Stimulated activated CD4-positive, alpha-beta T cell treated with anti-CD3 and anti-CD28 coated beads, TNF-alpha, amount 100 ng/mL, for 1 hour (primary cell): ENCODE data around the gene TMEM9B.
A peak's percentile ranks its signal among the peaks of the same experiment; 100 is the strongest.
"Not testable (repeated sequence)": the region's sequence is repeated elsewhere in the genome, so short reads cannot be mapped to it uniquely, and the experiment has no call there.

Experiments
- DNase-seq, 3 donors: peaks; one replicate each; pipeline ENCODE4 v3.0.0-alpha.2; 2020; ENCODE audit warnings: low read depth in 3 of 3, low spot score in 1 of 3

TMEM9B gene

GRCh38 chr11:8964324-8965320, at the start of gene TMEM9B:
TMEM9B (minus strand) TSS chr11:8964442; CDS start chr11:8964313, 129 bp downstream.
- DNase-seq: peak; percentile 24 to 63 (median 37)

DNA sequence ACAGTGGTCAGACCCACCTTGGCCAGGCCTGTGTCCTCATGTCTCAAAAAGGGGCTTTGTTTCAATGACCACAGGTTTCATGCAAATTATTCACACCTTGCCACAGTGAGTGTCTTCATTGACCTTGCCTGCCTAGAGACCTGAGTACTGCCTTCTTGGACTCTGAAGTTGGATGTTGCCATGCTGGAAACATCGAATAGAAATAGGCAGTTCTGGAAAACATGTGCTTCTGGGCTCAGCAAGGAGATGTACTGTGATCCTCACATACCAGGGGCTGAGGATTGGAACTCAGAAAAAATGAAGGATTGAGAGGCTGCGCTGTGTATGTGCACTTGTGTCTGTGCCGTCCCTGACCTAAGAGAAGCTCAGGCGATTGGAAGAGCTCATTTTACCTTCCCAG, 49.1 kb upstream of the TMEM9B start:
- DNase-seq: no peak

GRCh38 chr11:9009538-9009937, 45.3 kb upstream of the TMEM9B start:
- DNase-seq: not testable (repeated sequence)

DNA sequence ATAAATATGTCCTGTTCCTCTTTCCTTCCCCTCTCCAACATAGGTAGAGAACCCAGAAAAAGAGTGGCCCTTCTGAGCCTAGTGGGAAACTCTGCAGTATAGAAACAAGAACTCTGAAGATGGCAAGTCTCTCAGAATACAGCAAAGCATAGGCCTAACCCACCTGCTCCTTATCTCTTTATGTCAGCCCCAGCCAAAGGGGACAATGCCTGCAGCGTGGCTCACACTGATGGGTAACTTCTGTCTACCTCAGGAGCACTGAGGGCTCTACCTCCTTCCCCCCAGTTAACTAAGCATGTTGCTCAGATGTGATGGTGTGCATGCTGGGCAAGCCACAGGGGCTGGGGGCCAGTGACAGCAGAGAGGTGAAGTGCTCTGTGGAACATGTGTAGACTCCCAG, 44.4 kb upstream of the TMEM9B start:
- DNase-seq: no peak

DNA sequence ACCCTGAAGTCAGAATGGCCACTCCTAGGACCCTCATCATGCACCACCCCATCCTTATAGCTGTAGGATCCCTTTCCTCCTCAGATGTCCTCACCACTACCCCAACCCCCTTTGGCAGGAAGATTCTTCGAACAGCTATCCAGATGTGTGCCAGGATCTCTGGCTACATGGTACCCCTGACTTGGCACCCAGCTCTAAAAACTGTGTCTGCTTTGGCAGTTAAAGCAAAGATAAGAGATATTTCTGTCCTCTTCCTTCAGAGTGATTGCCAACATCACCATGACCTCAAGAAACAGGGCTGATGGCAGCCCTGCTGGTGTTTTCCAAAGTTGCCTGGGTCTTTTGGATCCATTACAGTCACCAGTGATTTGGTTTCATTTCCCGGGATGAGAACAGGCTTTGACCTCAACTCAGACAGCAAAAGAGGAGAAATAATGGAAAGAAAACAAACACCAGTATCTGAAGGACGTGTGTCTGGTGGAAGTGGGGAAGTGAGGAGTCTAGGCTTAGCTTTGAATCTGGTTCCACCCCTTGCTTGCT, 43.8 kb upstream of the TMEM9B start:
- no peak for DNase-seq

- no peak for DNase-seq
Measured at GRCh38 chr11:9005087-9005486, 40.8 kb upstream of the TMEM9B start.

DNA sequence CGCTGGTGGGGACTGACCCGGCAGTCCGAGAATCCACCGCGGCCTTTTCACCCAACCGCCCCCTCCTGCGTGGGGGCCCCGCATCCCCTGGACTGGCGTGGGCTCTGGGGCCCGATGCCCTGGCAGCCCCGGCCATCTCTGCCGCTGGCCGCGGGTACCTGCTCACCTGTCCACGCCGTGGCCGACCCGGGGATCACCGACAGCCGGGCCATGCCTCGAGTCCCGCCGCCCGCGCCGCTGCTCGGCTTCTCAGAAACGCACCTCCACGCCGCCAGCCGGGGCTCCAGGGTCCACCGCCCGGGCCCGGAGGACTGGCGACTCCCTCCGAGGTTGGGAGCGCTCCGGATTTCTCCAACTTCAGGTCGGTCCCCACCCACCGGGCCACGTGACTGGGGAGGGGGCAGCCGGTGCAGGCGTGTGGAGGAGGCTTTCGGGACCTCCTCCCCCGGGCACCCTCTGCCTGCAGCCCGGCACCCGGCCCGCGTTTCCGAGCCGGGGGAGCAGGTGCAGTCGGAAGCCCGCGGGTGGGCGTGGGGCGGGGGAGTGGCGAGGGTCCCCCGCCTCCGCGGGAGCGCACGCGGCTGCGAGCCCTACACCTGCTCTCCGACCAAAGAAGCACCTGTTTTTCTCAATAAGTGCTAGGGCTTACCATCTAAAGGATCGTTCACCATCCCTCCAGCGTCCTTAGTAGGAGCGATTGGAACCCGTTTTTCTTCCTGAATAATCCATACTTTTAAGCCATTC, 40.1 kb upstream of the TMEM9B start:
- peak in 1 of 3 donors; percentile 8 for DNase-seq

- peak; percentile 47 to 58 (median 57) for DNase-seq
Measured at GRCh38 chr11:9003573-9004182, 39.4 kb upstream of the TMEM9B start, which contains the start of gene NRIP3. NRIP3 (minus strand) TSS chr11:9004001; CDS start chr11:9003935, 66 bp downstream.

DNA sequence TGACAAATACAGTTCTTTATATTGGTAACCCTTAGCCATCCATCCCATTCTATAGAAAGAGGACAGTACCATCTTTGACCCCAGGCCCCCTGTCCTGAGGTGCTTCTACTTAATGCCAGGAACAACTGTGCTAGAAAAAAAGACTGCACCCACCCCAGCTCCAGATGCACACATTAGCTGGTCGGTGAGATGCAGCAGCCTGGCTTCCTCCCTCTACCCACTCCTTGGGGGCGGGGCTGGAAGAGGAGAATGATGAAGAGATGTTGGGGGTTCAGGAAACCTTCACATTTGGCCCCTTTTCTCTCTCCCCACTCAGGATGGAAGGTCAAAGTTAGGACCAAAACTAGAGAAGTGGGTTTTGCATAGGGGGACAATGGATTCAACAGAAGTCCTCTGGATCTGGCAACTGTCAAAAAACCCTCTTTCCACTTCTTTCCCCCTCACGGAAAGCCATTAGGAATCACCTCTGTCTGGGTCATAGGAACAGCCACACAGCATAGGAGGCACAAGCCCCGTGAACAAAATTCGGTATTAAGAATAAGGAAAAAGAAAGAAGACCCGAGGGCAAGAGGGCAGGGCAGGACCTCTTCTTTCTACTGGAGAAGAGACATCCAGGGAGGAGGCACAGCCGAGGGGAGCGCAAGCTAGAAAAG, 38.8 kb upstream of the TMEM9B start:
- no peak for DNase-seq

DNA sequence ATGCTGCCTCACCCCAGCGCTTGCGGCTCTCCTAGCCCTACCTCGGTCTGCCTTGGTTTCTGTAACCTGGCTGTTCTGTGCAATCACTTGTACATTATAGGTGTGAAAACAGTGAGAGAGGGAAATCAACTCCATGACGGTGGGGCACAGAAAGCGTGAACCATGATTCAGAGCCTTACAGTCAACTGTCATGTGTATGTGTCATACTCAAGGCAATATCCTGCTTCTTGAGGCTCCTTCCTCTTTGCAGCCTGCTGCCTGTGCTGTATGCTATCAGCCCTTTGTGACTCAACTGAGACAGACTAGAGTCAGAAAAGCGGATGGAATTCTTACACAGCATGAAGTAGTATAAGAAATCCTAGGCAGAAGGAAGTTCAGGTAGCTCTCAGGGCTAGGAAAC, 37.5 kb upstream of the TMEM9B start:
- DNase-seq: peak in 2 of 3 donors; percentile 9 to 12

DNA sequence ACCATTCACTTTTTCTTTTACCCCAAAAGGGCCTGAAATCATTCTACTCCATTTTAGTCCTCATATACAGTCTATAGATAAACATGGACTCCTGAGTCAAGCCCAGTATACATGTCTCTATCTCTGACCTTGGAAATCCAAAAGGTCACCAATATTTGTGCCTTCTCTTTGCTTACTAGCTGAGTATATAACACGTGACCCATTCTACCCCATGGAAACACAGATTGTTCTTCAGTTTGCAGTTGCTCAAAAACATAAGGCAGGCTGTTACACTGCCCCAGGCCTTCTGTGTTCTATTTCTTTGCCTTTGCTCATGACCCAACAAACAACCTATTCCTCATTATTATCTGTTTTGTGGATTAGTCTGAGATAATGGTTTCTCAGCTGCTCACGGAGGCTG, 33.8 kb upstream of the TMEM9B start:
- DNase-seq: no peak

DNA sequence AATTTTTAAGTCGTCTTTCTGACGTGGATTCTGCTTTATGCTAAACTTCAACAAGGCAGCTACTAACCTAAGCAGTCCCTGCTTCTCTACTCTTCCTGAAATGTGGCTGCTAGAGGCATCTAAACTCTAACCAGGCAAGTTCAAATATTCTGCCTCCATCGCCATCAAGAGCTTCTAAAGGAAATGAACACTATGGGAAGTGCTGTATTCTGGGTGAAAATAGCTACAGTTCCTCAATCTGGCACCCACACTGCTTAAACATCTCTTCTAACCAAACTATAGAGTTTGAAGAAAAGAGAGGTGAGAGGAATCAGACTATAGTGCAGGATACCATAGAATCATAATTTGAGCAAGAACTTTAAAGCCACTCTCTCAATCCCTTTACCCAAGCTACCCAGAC, 33.2 kb upstream of the TMEM9B start:
- DNase-seq: no peak

DNA sequence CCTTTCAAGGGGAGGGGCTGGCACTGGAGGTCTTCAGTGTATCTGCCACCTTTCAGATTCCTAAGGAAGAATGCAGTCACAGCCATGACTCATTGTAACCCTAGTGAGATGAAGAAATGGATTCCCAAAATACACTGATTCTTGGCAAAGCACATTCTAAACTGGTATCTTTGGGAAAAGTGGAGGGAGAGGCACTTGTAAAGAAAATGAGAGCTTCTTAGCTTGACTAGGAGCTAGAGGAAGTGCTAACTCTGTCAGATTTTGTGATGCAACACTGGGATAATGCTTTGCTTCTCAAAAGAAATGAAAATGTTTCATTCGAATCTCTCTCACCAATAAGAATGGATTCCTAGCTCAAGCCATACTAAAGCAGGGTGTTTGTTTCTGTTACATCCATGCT, 25.2 kb upstream of the TMEM9B start:
- no peak for DNase-seq

DNA sequence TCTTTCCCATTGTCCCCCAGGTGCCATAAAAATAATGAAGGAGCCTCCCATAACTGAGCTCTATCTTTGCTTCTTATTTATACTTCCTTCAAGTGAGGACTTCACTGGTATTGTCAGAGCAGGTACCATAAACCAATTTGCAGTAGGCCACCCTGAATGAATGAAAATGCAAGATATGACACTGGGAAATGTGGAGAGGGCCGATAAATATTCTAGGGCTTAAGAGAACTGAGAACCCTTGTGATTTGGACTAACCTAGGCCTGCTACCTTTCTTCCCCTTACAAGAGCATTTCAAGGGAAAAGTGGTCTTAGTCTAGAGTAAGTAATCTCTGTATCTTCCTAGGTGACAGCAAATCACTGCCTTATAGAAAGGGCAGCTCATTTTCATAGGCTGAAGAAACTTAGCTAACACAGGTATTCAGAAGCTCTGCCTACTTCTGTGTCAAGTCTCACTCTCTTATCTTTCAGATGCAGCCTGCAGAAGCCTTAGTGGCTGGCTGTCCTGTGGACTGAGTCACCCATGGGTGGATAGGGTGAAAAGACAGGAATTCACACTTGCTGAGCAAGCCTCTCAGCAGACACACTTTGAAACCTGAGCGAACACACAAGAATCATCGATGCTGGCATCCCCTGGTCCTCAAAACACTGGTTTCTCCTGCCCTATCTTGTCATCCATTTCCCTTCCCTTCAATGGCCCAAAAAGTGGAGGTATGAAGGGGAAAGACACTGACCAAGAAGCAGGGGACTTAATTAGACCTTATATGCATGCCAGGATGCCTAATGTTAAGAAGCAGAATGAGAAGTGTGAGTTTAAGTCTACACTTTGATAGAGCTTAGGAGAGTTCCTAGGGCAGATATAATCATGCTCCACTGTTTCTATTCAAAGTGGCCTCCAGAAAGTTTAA, 24.3 kb upstream of the TMEM9B start:
- DNase-seq: no peak

GRCh38 chr11:8987446-8987845, 23.2 kb upstream of the TMEM9B start:
- DNase-seq: no peak

DNA sequence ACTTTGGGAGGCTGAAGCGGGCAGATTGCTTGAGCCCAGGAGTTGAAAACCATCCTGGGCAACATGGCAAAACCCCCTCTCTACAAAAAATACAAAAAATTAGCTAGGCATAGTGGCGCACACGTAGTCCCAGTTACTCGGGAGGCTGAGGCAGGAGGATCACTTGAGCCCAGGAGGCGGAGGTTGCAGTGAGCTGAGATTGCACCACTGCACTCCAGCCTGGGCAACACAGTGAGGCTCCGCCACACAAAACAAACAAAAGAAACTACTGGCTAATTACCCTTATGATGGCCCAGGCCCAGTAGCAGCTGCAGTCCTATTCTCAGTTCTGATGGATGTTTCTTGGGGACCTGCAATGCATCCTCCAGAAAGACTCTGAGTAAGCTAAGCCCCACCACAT, 22.5 kb upstream of the TMEM9B start:
- DNase-seq: not testable (repeated sequence)

- no peak for DNase-seq
Measured at GRCh38 chr11:8985462-8985861, 21.2 kb upstream of the TMEM9B start.

- DNase-seq: no peak
Measured at GRCh38 chr11:8983552-8983951, 19.3 kb upstream of the TMEM9B start.

DNA sequence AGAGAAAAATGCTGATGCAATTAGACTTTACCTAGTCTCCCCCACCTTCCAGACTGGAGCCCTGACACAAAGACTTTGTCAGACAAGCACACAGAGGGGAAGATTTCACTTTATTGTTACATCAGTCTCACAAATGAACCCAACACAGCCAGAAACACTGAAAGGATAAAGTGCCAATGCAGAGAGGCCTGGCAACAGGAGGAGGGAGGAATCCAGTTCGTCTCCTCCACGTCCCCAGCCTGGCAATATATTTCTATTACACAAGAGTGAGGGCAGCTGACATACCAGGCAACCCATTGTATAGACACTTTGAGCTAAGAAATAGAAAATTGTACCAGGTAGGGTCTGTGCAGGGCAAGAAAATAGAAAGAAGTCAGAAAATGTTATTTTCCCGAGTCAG, 16.2 kb upstream of the TMEM9B start:
- DNase-seq: no peak

DNA sequence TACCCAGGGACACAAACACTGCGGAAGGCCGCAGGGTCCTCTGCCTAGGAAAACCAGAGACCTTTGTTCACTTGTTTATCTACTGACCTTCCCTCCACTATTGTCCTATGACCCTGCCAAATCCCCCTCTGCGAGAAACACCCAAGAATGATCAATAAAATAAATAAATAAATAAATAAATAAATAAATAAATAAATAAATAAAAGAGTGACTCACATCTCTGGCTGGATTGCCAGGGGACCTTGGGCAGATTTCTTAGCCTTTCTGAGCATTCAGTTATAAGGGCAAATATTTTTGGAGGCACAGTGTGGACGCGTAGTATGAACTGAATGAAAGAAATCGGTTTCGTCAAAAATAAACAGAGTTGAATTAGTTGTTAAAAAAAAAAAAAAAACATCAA, 15.1 kb upstream of the TMEM9B start:
- DNase-seq: not testable (repeated sequence)
